ENCODE data around the gene KIAA1328. TPM values are rescaled to one million over a fixed set of nuclear protein-coding genes. Genes with fewer than 3 reads are reported as not detected.

The KIAA1328 gene
- polyA plus RNA-seq, 1 donor (not counting 4 experiments of a cell fraction or from before 2014, with no cell fraction given) = 5.5 TPM

DNA sequence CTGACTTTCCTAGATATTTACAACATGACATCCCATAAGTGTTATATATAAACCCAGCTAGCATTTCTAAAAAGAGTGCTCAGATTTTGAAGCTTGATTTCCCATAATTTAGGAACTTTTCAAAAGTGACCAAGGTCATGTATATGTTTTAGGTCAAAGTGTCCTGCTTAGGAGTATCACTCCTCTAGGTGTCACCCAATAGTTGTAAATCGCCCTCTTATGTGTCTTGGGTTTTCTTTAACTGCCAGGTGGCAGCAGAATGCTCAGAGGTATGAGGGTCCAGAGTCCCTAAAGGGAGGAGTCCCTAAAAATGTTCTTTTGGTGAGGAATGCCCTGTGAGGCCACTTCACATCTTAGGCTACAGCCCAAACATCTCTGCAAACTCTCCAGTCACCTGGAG is 378.4 kb downstream of the KIAA1328 start:
- TF ChIP-seq, protein P1, sequence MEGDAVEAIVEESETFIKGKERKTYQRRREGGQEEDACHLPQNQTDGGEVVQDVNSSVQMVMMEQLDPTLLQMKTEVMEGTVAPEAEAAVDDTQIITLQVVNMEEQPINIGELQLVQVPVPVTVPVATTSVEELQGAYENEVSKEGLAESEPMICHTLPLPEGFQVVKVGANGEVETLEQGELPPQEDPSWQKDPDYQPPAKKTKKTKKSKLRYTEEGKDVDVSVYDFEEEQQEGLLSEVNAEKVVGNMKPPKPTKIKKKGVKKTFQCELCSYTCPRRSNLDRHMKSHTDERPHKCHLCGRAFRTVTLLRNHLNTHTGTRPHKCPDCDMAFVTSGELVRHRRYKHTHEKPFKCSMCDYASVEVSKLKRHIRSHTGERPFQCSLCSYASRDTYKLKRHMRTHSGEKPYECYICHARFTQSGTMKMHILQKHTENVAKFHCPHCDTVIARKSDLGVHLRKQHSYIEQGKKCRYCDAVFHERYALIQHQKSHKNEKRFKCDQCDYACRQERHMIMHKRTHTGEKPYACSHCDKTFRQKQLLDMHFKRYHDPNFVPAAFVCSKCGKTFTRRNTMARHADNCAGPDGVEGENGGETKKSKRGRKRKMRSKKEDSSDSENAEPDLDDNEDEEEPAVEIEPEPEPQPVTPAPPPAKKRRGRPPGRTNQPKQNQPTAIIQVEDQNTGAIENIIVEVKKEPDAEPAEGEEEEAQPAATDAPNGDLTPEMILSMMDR (optimal IDR thresholded peaks at IDR 0.05 in 1 of 3, IDR thresholded peaks at IDR 0.05 in 1 of 3, conservative IDR thresholded peaks at IDR 0.05 in 1 of 3; ENCODE audit: extremely low read depth in 1 of 3, insufficient read depth in 2 of 3, low read length in 3 of 3) = no peak
- TF ChIP-seq EZH2 (IDR thresholded peaks at IDR 0.05; ENCODE audit: low read length) = no peak
- no peak for FAIRE-seq
- dilution Hi-C loops (cut with MboI; ENCODE audit: extremely low pct_ligation_motif_present, low sequenced_read_pairs) = no loop called here

DNA sequence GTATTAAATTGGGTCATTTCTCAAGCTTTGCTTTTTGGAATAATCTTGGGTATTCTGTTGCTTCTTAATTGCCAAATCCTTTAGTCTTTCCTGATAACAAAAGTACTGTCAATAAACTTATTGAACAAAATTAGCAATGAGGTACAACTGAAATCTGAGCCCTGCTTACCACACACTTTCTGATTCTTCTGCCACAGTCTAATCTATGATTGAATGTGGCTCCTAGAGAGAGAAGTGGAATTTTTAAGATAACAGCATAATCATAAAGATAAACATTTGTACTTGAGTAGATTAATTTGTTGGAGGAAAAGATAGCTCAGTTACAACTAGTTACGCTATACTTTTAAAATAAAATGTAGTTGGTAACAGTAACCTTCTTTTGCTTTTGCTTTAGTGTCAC is 381.9 kb downstream of the KIAA1328 start:
- Histone ChIP-seq H3K4me3 (ENCODE audit: control insufficient read depth in 2 of 3, extremely low read depth in 1 of 3, insufficient read depth in 2 of 3, low read depth in 1 of 3, low read length in 3 of 3) (no peak overlapping the region), H4K20me1 (ENCODE audit: control insufficient read depth, extremely low read depth, insufficient read depth, low read length) (no peaks in the 10 kb centered on the region), H3K4me1 (ENCODE audit: control insufficient read depth, extremely low read depth, insufficient read depth, low read length) (no peaks in the 10 kb centered on the region), H3K9me3 (ENCODE audit: control insufficient read depth, low read depth, low read length) (no peaks in the 10 kb centered on the region), H2AFZ (ENCODE audit: control insufficient read depth, low read length) (no peak overlapping the region), H3K4me2 (ENCODE audit: control insufficient read depth, extremely low read depth, insufficient read depth, low read depth, low read length) (no peak overlapping the region), H3K36me3 (ENCODE audit: control insufficient read depth in 2 of 2, extremely low read depth in 1 of 2, insufficient read depth in 2 of 2, low read length in 2 of 2) (no peaks in the 10 kb centered on the region), H3K79me2 (ENCODE audit: control insufficient read depth, insufficient read depth, low read length) (no peaks in the 10 kb centered on the region), H3K27me3 (ENCODE audit: control insufficient read depth, extremely low read depth, insufficient read depth, low read length) (no peaks in the 10 kb centered on the region), H3K9ac (ENCODE audit: control insufficient read depth, extremely low read depth, insufficient read depth, low read length) (no peak overlapping the region), H3K9me1 (ENCODE audit: control insufficient read depth, extremely low read depth, insufficient read depth, low read length) (no peaks in the 10 kb centered on the region), H3K27ac (ENCODE audit: control insufficient read depth, insufficient read depth, low read length) (no peak overlapping the region)
- FAIRE-seq = no peak
- dilution Hi-C loops (cut with MboI; ENCODE audit: extremely low pct_ligation_motif_present, low sequenced_read_pairs) = no loop called here
- no peak for TF ChIP-seq EZH2 (IDR thresholded peaks at IDR 0.05; ENCODE audit: low read length)
- TF ChIP-seq, protein P1 (optimal IDR thresholded peaks at IDR 0.05 in 1 of 3, IDR thresholded peaks at IDR 0.05 in 1 of 3, conservative IDR thresholded peaks at IDR 0.05 in 1 of 3; ENCODE audit: extremely low read depth in 1 of 3, insufficient read depth in 2 of 3, low read length in 3 of 3) = no peak
- DNase-seq (ENCODE audit: low read depth, low spot score) = no peak

More for the DNA sequence above, 378.4 kb downstream of the KIAA1328 start:
- Histone ChIP-seq H2AFZ (ENCODE audit: control insufficient read depth, low read length) (no peak overlapping the region), H3K9me3 (ENCODE audit: control insufficient read depth, low read depth, low read length) (no peaks in the 10 kb centered on the region), H3K4me3 (ENCODE audit: control insufficient read depth in 2 of 3, extremely low read depth in 1 of 3, insufficient read depth in 2 of 3, low read depth in 1 of 3, low read length in 3 of 3) (no peak overlapping the region), H3K79me2 (ENCODE audit: control insufficient read depth, insufficient read depth, low read length) (no peaks in the 10 kb centered on the region), H3K36me3 (ENCODE audit: control insufficient read depth in 2 of 2, extremely low read depth in 1 of 2, insufficient read depth in 2 of 2, low read length in 2 of 2) (no peaks in the 10 kb centered on the region), H3K4me1 (ENCODE audit: control insufficient read depth, extremely low read depth, insufficient read depth, low read length) (no peaks in the 10 kb centered on the region), H3K27ac (ENCODE audit: control insufficient read depth, insufficient read depth, low read length) (no peak overlapping the region), H3K27me3 (ENCODE audit: control insufficient read depth, extremely low read depth, insufficient read depth, low read length) (no peaks in the 10 kb centered on the region), H3K4me2 (ENCODE audit: control insufficient read depth, extremely low read depth, insufficient read depth, low read depth, low read length) (no peak overlapping the region), H3K9me1 (ENCODE audit: control insufficient read depth, extremely low read depth, insufficient read depth, low read length) (no peaks in the 10 kb centered on the region), H3K9ac (ENCODE audit: control insufficient read depth, extremely low read depth, insufficient read depth, low read length) (no peak overlapping the region), H4K20me1 (ENCODE audit: control insufficient read depth, extremely low read depth, insufficient read depth, low read length) (no peaks in the 10 kb centered on the region)
- no peak for DNase-seq (ENCODE audit: low read depth, low spot score)
